Hepatocyte (in vitro differentiated cells): ENCODE results near the gene BIRC2.

ENCODE experiments used
- EZH2 ChIP-seq: fragments of 200-600 bp; sonication (generic); IDR thresholded peaks from 2 replicates; pipeline ENCODE4 v1.6.1; 2016; ENCODE audit warnings: antibody characterized with exemption, mild to moderate bottlenecking, borderline replicate concordance
- EZH2phosphoT487 ChIP-seq: fragments of 200-600 bp; sonication (generic); IDR thresholded peaks from one replicate; pipeline ENCODE4 v1.6.1; 2018; ENCODE audit warnings: antibody characterized with exemption, mild to moderate bottlenecking, low read depth, moderate library complexity; ENCODE audit not compliant: unreplicated experiment, severe bottlenecking

GRCh38 chr11:102325088-102325487, 21.9 kb upstream of the BIRC2 start:
- TF ChIP-seq EZH2 (no peak), EZH2phosphoT487 (no peak)
